Breast epithelium (tissue), 3 donors: ENCODE measurements around the gene CLN3.

Experiments
- CTCF ChIP-seq, 3 donors: fragments of 450-650 bp; IDR thresholded peaks; one replicate each; pipeline ENCODE4 v1.5.1; 2016 to 2017; ENCODE audit warnings: antibody characterized with exemption in 3 of 3, mild to moderate bottlenecking in 3 of 3, moderate library complexity in 3 of 3
- POLR2A ChIP-seq: fragments of 450-650 bp; IDR thresholded peaks from one replicate; pipeline ENCODE4 v1.6.1; 2016; ENCODE audit warnings: antibody characterized with exemption, mild to moderate bottlenecking, moderate library complexity
- POLR2AphosphoS5 ChIP-seq, 3 donors: sonication (generic); formaldehyde crosslinking; IDR thresholded peaks; one replicate each; pipeline ENCODE4 v1.6.1; 2017; ENCODE audit warnings: antibody characterized with exemption in 3 of 3

- TF ChIP-seq POLR2A (no peak), CTCF (IDR thresholded peaks at IDR 0.05) (no peak), POLR2AphosphoS5 (IDR thresholded peaks at IDR 0.05) (no peak)
Measured at GRCh38 chr16:28496844-28497243, 5.0 kb upstream of the CLN3 start.
